Endothelial cell of umbilical vein (primary cell): Measurements from ENCODE around the gene IGFBP2. TPM values are rescaled to one million over a fixed set of nuclear protein-coding genes. Genes with fewer than 3 reads are reported as not detected.

Source experiments
- BruUV-seq: library from RNA; stranded (reverse); fragments of 400-500 nt; replicated peaks from 2 replicates; lab custom pipeline; 2021; lab: Mats Ljungman, UMichigan
- CTCF ChIA-PET: fragments of 300-600, 350-600 bp; sonication (Branson Sonifier 250); formaldehyde crosslinking; loops from one replicate; lab custom pipeline; 2021; ENCODE audit warnings: antibody characterized with exemption, inconsistent platforms; lab: Charles Lee
- POLR2A ChIA-PET: fragments of 300-600, 350-600 bp; sonication (Branson Sonifier 250); formaldehyde crosslinking; loops from one replicate; lab custom pipeline; 2021; ENCODE audit warnings: antibody characterized with exemption, inconsistent platforms; lab: Charles Lee
- DNase-seq: peaks from one replicate; pipeline ENCODE4 v3.0.0-alpha.2; 2011; ENCODE audit warnings: low read depth, low spot score
- FAIRE-seq: peaks from 2 replicates; lab custom pipeline; 2011; peaks lifted over from hg19 to GRCh38; lab: Jason Lieb, UNC
- H2AFZ ChIP-seq: 2 replicates; pipeline ENCODE4 v1.6.0; 2012; ENCODE audit warnings: low read depth, low read length, control low read depth, inconsistent platforms
- H3K27ac ChIP-seq: 2 replicates; pipeline ENCODE4 v1.5.1; 2011; ENCODE audit warnings: low read depth, mild to moderate bottlenecking, control low read depth, low read length, moderate library complexity; ENCODE audit not compliant: insufficient read depth
- H3K27me3 ChIP-seq, 2 experiments: 2 replicates each; pipeline versions ENCODE4 v1.6.0 to v1.6.1; 2011; ENCODE audit warnings: low read length in 2 of 2, mixed read lengths in 1 of 2; ENCODE audit not compliant: control insufficient read depth in 2 of 2, insufficient read depth in 2 of 2
- H3K36me3 ChIP-seq, 2 experiments: 2 replicates in 1 of 2; 3 replicates in 1 of 2; pipeline ENCODE4 v1.5.1; 2011; ENCODE audit warnings: low read length in 2 of 2, mild to moderate bottlenecking in 1 of 2, moderate library complexity in 1 of 2; ENCODE audit not compliant: control insufficient read depth in 2 of 2, insufficient read depth in 2 of 2; ENCODE audit errors: extremely low read depth in 1 of 2
- H3K4me1 ChIP-seq: 3 replicates; pipeline ENCODE4 v1.5.1; 2011; ENCODE audit warnings: mild to moderate bottlenecking, low read length; ENCODE audit not compliant: control insufficient read depth, insufficient read depth; ENCODE audit errors: extremely low read depth
- H3K4me2 ChIP-seq: 2 replicates; pipeline ENCODE4 v1.6.1; 2011; ENCODE audit warnings: low read length, control low read depth, mixed read lengths; ENCODE audit not compliant: insufficient read depth
- H3K4me3 ChIP-seq, 3 experiments: fragments of 200-600 bp in 1 of 3; sonication (generic), shearing (Covaris generic) in 1 of 3; replicated peaks in 1 of 3; 2 replicates each; pipeline ENCODE4 v1.5.1; 2011 to 2016; ENCODE audit warnings: control low read depth in 3 of 3, low read length in 3 of 3, mild to moderate bottlenecking in 2 of 3, inconsistent platforms in 1 of 3, low read depth in 1 of 3, moderate library complexity in 1 of 3; ENCODE audit not compliant: insufficient read depth in 1 of 3
- H3K79me2 ChIP-seq: 2 replicates; pipeline ENCODE4 v1.6.0; 2012; ENCODE audit warnings: low read length, inconsistent platforms; ENCODE audit not compliant: control insufficient read depth, insufficient read depth
- H3K9ac ChIP-seq: replicated peaks from 2 replicates; pipeline ENCODE3; 2011; ENCODE audit warnings: low read length, control low read depth; ENCODE audit not compliant: insufficient read depth; ENCODE audit errors: extremely low read depth
- H3K9me1 ChIP-seq: replicated peaks from 3 replicates; pipeline ENCODE4 v1.6.0; 2011; ENCODE audit warnings: mild to moderate bottlenecking, low read length; ENCODE audit not compliant: control insufficient read depth, insufficient read depth; ENCODE audit errors: extremely low read depth
- H3K9me3 ChIP-seq: replicated peaks from 2 replicates; pipeline ENCODE4 v1.5.1; 2012; ENCODE audit warnings: low read length, inconsistent platforms; ENCODE audit not compliant: control insufficient read depth, insufficient read depth
- H4K20me1 ChIP-seq: replicated peaks from 2 replicates; pipeline ENCODE3; 2011; ENCODE audit warnings: mild to moderate bottlenecking, low read length; ENCODE audit not compliant: control insufficient read depth, insufficient read depth; ENCODE audit errors: extremely low read depth
- JUN ChIP-seq: IDR thresholded peaks from 2 replicates; pipeline ENCODE4 v1.6.1; 2011; ENCODE audit warnings: borderline replicate concordance, low read depth; ENCODE audit not compliant: insufficient read length, insufficient read depth
- MYC ChIP-seq: IDR thresholded peaks from one replicate; pipeline ENCODE4 v1.6.1; 2011; ENCODE audit warnings: mild to moderate bottlenecking, low read depth, low read length
- POLR2A ChIP-seq: IDR thresholded peaks from 2 replicates; pipeline ENCODE4 v1.6.1; 2012; ENCODE audit warnings: low read depth, mild to moderate bottlenecking, control low read depth, low read length
- POLR2AphosphoS5 ChIP-seq: IDR thresholded peaks from 2 replicates; pipeline ENCODE4 v1.6.1; 2012; ENCODE audit warnings: low read depth, mild to moderate bottlenecking, control low read depth, low read length, moderate library complexity; ENCODE audit not compliant: insufficient read depth
- dilution Hi-C: fragments of 300-500 bp; cut with MboI; formaldehyde crosslinking; loops from one replicate; pipeline ENCODE4 v1.15.0; 2019; ENCODE audit warnings: low sequenced_read_pairs; ENCODE audit not compliant: extremely low pct_ligation_motif_present
- intact Hi-C: fragments of 100-400 bp; cut with micrococcal nuclease; formaldehyde crosslinking; loops from one replicate; pipeline ENCODE4 v1.10.0; 2022
- polyA plus RNA-seq, 4 experiments: library from polyadenylated mRNA; depleted of rRNA in 3 of 4; stranded (reverse) in 3 of 4; unstranded in 1 of 4; fragments of >200 nt; gene quantifications; 2 replicates each; pipeline versions ENCODE4 v1.2.1 to v1.2.3, GENCODE V29; 2011 to 2012; ENCODE audit warnings: missing spikeins in 1 of 4
- total RNA-seq: library from RNA; stranded (reverse); gene quantifications from 2 replicates; pipeline ENCODE4 v1.2.3, GENCODE V29; 2021
- TF ChIP-seq, protein P1 (sequence below), 2 donors: IDR thresholded peaks; 1 replicate in 1 of 2; 2 replicates in 1 of 2; pipeline ENCODE4 v1.5.1; 2011; ENCODE audit warnings: low read length in 2 of 2, mild to moderate bottlenecking in 2 of 2, moderate library complexity in 2 of 2, control low read depth in 1 of 2, inconsistent platforms in 1 of 2, low read depth in 1 of 2; ENCODE audit not compliant: insufficient read depth in 1 of 2; ENCODE audit errors: extremely low read depth in 1 of 2
- TF ChIP-seq, protein P2 (sequence below): IDR thresholded peaks from 2 replicates; pipeline ENCODE4 v1.6.1; 2011; ENCODE audit not compliant: insufficient read depth, insufficient read length

The IGFBP2 gene
- total and polyA plus RNA-seq, 2 donors (not counting 3 experiments of a cell fraction or from before 2014, with no cell fraction given): 212 to 261 TPM

- H3K9me3 ChIP-seq: no peaks in the 10 kb centered on the region
- no peaks in the 10 kb centered on the region for H3K27me3 ChIP-seq
- H3K9me1 ChIP-seq: no peaks in the 10 kb centered on the region
- TF ChIP-seq, protein P1, sequence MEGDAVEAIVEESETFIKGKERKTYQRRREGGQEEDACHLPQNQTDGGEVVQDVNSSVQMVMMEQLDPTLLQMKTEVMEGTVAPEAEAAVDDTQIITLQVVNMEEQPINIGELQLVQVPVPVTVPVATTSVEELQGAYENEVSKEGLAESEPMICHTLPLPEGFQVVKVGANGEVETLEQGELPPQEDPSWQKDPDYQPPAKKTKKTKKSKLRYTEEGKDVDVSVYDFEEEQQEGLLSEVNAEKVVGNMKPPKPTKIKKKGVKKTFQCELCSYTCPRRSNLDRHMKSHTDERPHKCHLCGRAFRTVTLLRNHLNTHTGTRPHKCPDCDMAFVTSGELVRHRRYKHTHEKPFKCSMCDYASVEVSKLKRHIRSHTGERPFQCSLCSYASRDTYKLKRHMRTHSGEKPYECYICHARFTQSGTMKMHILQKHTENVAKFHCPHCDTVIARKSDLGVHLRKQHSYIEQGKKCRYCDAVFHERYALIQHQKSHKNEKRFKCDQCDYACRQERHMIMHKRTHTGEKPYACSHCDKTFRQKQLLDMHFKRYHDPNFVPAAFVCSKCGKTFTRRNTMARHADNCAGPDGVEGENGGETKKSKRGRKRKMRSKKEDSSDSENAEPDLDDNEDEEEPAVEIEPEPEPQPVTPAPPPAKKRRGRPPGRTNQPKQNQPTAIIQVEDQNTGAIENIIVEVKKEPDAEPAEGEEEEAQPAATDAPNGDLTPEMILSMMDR (IDR thresholded peaks at IDR 0.05; ENCODE audit: extremely low read depth in 1 of 2, insufficient read depth in 1 of 2, low read depth in 1 of 2, low read length in 2 of 2): no peak
- no peak for TF ChIP-seq MYC
- TF ChIP-seq POLR2A: no peak
- no peak for TF ChIP-seq JUN
- TF ChIP-seq, protein P2, sequence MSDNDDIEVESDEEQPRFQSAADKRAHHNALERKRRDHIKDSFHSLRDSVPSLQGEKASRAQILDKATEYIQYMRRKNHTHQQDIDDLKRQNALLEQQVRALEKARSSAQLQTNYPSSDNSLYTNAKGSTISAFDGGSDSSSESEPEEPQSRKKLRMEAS: no peak
- no peak for TF ChIP-seq POLR2AphosphoS5
- H3K4me3 ChIP-seq: no peak overlapping the region
- H3K9ac ChIP-seq: no peak overlapping the region
- H3K4me1 ChIP-seq: peaks cover 12% of the 10 kb centered on the region
- FAIRE-seq (peak; percentile 75), DNase-seq (peak; percentile 50)
- H2AFZ ChIP-seq: no peak overlapping the region
- ChIA-PET POLR2A (interaction anchor here (0.6 kb wide), 1 partner anchor 8 kb away, joined by 3 read pairs; no protein-coding TSS in a partner anchor), CTCF (interaction anchor here (0.7 to 3.5 kb wide), 7 partner anchors 15 to 135 kb away, joined by 3 to 22 read pairs (median 4); no protein-coding TSS in a partner anchor)
- H3K79me2 ChIP-seq: peaks cover 8% of the 10 kb centered on the region
- dilution Hi-C loops: no loop called here
- no TSS peak for BruUV-seq
- intact Hi-C loops: no loop called here
- H3K36me3 ChIP-seq: no peaks in the 10 kb centered on the region
- H3K27ac ChIP-seq: no peak overlapping the region
- no peak overlapping the region for H3K4me2 ChIP-seq
- no peaks in the 10 kb centered on the region for H4K20me1 ChIP-seq
Observed at GRCh38 chr2:216643986-216644659, 10.9 kb downstream of the IGFBP2 start.
